Naive thymus-derived CD4-positive, alpha-beta T cell (primary cell): ENCODE results near the gene CELA1. TPM values are rescaled to one million over a fixed set of nuclear protein-coding genes. Genes with fewer than 3 reads are reported as not detected.
"Not testable (repeated sequence)": the region's sequence is repeated elsewhere in the genome, so short reads cannot be mapped to it uniquely, and the experiment has no call there.

ENCODE experiments used
- ATAC-seq: fragments of 150-1000 bp; cut with Tn5 transposase; 2 replicates; pipeline ENCODE4 v1.10.0; 2021; ENCODE audit warnings: mild to moderate bottlenecking, moderate library complexity
- CTCF ChIA-PET: fragments of 350-600 bp; sonication (Branson Sonifier 250); formaldehyde crosslinking; loops from one replicate; lab custom pipeline; 2021; ENCODE audit warnings: antibody characterized with exemption; lab: Charles Lee
- POLR2A ChIA-PET: fragments of 350-600 bp; sonication (Branson Sonifier 250); formaldehyde crosslinking; loops from one replicate; lab custom pipeline; 2021; ENCODE audit warnings: antibody characterized with exemption, inconsistent platforms; lab: Charles Lee
- DNase-seq, 9 donors: peaks; one replicate each; pipeline versions ENCODE4 v3.0.0 to v3.0.0-alpha.2; 2020 to 2022; ENCODE audit warnings: mixed read lengths in 1 of 9
- H3K27ac ChIP-seq: one replicate; pipeline ENCODE4 v1.7.0; 2013; ENCODE audit warnings: mild to moderate bottlenecking, low read depth, low read length, moderate library complexity
- H3K27me3 ChIP-seq, 2 donors: one replicate each; pipeline ENCODE4 v1.7.0; 2013; ENCODE audit warnings: low read length in 2 of 2, mild to moderate bottlenecking in 2 of 2, moderate library complexity in 2 of 2; ENCODE audit not compliant: control insufficient read depth in 2 of 2, insufficient read depth in 2 of 2
- H3K36me3 ChIP-seq, 3 experiments: 1 replicate in 2 of 3; 2 replicates in 1 of 3; pipeline ENCODE4 v1.7.0; 2013; ENCODE audit warnings: low read length in 3 of 3, mild to moderate bottlenecking in 3 of 3, moderate library complexity in 1 of 3; ENCODE audit not compliant: insufficient read depth in 3 of 3, control insufficient read depth in 2 of 3
- H3K4me1 ChIP-seq, 2 donors: one replicate each; pipeline ENCODE4 v1.7.0; 2013; ENCODE audit warnings: low read length in 2 of 2, mild to moderate bottlenecking in 2 of 2, moderate library complexity in 1 of 2; ENCODE audit not compliant: control insufficient read depth in 2 of 2, insufficient read depth in 2 of 2
- H3K4me3 ChIP-seq: 2 replicates; pipeline ENCODE4 v1.7.0; 2013; ENCODE audit warnings: mild to moderate bottlenecking, low read length
- H3K9me3 ChIP-seq, 3 experiments: 1 replicate in 2 of 3; 2 replicates in 1 of 3; pipeline ENCODE4 v1.7.0; 2013; ENCODE audit warnings: low read length in 3 of 3; ENCODE audit not compliant: control insufficient read depth in 2 of 3
- H3K27ac Mint-ChIP-seq, 9 donors: one replicate each; pipeline ENCODE4 v1.8.0; 2020 to 2022; ENCODE audit warnings: mixed read lengths in 9 of 9, mild to moderate bottlenecking in 8 of 9, moderate library complexity in 5 of 9, inconsistent platforms in 2 of 9
- H3K27me3 Mint-ChIP-seq, 5 donors: one replicate each; pipeline ENCODE4 v1.8.0; 2021 to 2022; ENCODE audit warnings: mixed read lengths in 5 of 5, mild to moderate bottlenecking in 1 of 5
- H3K36me3 Mint-ChIP-seq, 5 donors: one replicate each; pipeline ENCODE4 v1.8.0; 2020 to 2022; ENCODE audit warnings: mixed read lengths in 5 of 5, mild to moderate bottlenecking in 3 of 5, inconsistent platforms in 1 of 5
- H3K4me1 Mint-ChIP-seq, 7 donors: one replicate each; pipeline ENCODE4 v1.8.0; 2020 to 2022; ENCODE audit warnings: mixed read lengths in 7 of 7, mild to moderate bottlenecking in 3 of 7, inconsistent platforms in 1 of 7
- H3K4me3 Mint-ChIP-seq, 10 donors: one replicate each; pipeline ENCODE4 v1.8.0; 2020 to 2022; ENCODE audit warnings: mild to moderate bottlenecking in 10 of 10, mixed read lengths in 10 of 10, moderate library complexity in 6 of 10, inconsistent platforms in 2 of 10
- H3K9me3 Mint-ChIP-seq, 11 donors: one replicate each; pipeline ENCODE4 v1.8.0; 2020 to 2022; ENCODE audit warnings: mixed read lengths in 11 of 11, mild to moderate bottlenecking in 4 of 11, inconsistent platforms in 1 of 11, moderate library complexity in 1 of 11
- intact Hi-C, 2 donors: fragments of 100-400 bp; cut with micrococcal nuclease; formaldehyde crosslinking; loops; one replicate each; pipeline ENCODE4 v1.15.1; 2023
- polyA plus RNA-seq, 2 donors: library from polyadenylated mRNA; unstranded; fragments of 300-500 nt; fragmentation: Illumina TruSeq; gene quantifications; one replicate each; pipeline ENCODE4 v1.2.3, GENCODE V29; 2021
- total RNA-seq, 6 experiments: library from RNA in 5 of 6; stranded (reverse) in 5 of 6; gene quantifications; 1 replicate in 5 of 6; 2 replicates in 1 of 6; pipeline ENCODE4 v1.2.3 and lab custom pipeline; 2021 to 2026

The CELA1 gene
- total and polyA plus RNA-seq, 7 experiments from 2014 or later, result 1.1 to 9.2 (median 1.8) TPM; not detected in 1

DNA sequence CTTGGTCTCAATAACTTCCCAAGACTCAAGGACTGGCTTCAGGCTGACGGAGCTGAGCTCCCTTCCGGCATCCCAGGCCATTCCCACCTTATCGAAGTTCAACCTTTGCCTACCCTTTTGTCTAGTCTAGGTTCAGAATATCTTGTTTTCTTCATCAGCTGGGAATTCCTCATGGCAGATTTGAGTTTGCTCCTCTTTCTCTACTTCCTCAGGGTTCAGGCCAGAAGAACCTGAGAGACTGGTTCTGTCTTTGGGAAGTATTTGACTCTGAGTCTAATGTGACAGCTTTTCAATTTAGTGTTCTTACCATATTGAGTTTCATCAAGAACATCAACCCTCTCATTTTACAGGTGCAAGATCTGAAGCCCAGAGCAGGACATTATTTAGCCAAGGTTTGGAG lies 24.6 kb downstream of the CELA1 start:
- peak overlapping the region; percentile 58 for H3K4me3 ChIP-seq
- intact Hi-C loops, result loop anchor here (5.0 kb wide), 7 partner anchors 55 to 560 kb away; partner anchors contain the start of genes ATF1 (in 1 of the 2), CSRNP2 (in 1 of the 2), GALNT6 (in 1 of the 2) and LETMD1 (in 1 of the 2)
- H3K9me3 ChIP-seq, result no peaks in the 10 kb centered on the region
- Mint-ChIP-seq H3K4me3 (peak overlapping the region; percentile 69 to 99 (median 94)), H3K36me3 (peaks cover 12 to 45% (median 36%) of the 10 kb centered on the region in 5 donors), H3K27ac (peak overlapping the region; percentile 89 to 99 (median 96)), H3K4me1 (peaks cover 59 to 90% (median 77%) of the 10 kb centered on the region in 7 donors), H3K9me3 (no peaks in the 10 kb centered on the region), H3K27me3 (no peaks in the 10 kb centered on the region)
- ChIA-PET POLR2A (interaction anchor here (1.0 to 23.8 kb wide), 11 partner anchors 9 to 105 kb away, joined by 4 to 320 read pairs (median 8); partner anchors contain the start of genes DAZAP2, POU6F1 and SMAGP), CTCF (interaction anchor here (0.6 to 7.3 kb wide), 6 partner anchors 8 to 290 kb away, joined by 3 to 88 read pairs (median 4); no protein-coding TSS in a partner anchor)
- no peaks in the 10 kb centered on the region for H3K36me3 ChIP-seq
- no peaks in the 10 kb centered on the region for H3K27me3 ChIP-seq
- ATAC-seq, result no peak
- peaks cover 61 to 67% of the 10 kb centered on the region in 2 donors for H3K4me1 ChIP-seq
- peak overlapping the region; percentile 95 for H3K27ac ChIP-seq
- no peak for DNase-seq

DNA sequence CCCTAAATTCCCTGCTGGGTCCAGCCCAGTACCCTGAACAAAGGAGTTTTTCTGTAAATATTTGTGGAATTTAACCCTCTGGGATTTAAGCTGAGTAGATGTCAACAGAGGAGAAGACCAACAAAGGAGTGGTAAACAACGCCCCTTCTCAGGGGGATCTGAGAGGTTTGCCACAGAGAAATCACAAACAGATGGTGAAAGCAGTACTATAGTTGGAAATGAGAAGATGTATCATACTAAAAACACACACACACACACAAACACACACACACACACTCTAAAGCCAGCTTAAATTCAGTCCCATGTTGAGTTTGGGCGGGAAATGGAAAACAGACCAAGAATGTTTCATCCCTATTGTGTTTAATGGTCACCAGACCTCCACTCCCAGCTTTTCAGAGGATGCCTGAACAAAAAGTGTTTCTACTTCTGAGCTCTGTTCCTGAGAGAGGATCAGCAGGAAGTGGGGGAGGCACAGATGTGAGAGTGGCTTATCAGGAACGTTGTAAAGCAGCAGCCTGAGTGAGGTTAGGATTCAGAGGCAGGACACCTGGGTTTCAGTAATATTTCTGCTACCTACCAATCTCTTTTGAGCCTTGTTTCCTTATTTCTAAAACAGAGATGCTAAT lies 25.7 kb downstream of the CELA1 start:
- CTCF ChIA-PET, result interaction anchor here (0.6 to 7.3 kb wide), 7 partner anchors 9 to 20 kb away, joined by 3 to 88 read pairs (median 5); no protein-coding TSS in a partner anchor
- no peak for ATAC-seq

GRCh38 chr12:51320311-51320694 lies 26.2 kb downstream of the CELA1 start:
- Histone ChIP-seq H3K4me3 (no peak overlapping the region), H3K9me3 (no peaks in the 10 kb centered on the region), H3K4me1 (peaks cover 63 to 65% of the 10 kb centered on the region in 2 donors), H3K27ac (peak overlapping the region; percentile 95), H3K27me3 (no peaks in the 10 kb centered on the region), H3K36me3 (peaks cover 0 to 6% (median 5%) of the 10 kb centered on the region in 3 experiments)
- Mint-ChIP-seq H3K4me3 (peak overlapping the region; percentile 69 to 99 (median 94)), H3K36me3 (peaks cover 12 to 54% (median 43%) of the 10 kb centered on the region in 5 donors), H3K27me3 (no peaks in the 10 kb centered on the region), H3K4me1 (peaks cover 51 to 90% (median 74%) of the 10 kb centered on the region in 7 donors), H3K27ac (peak overlapping the region; percentile 89 to 99 (median 96)), H3K9me3 (no peaks in the 10 kb centered on the region)
- intact Hi-C loops, result loop anchor here (5.0 kb wide), 7 partner anchors 53 to 558 kb away; partner anchors contain the start of genes ATF1 (in 1 of the 2), CSRNP2 (in 1 of the 2), GALNT6 (in 1 of the 2) and LETMD1 (in 1 of the 2)
- DNase-seq (no peak), ATAC-seq (no peak)
- POLR2A ChIA-PET, result interaction anchor here (0.6 to 23.8 kb wide), 13 partner anchors 7 to 556 kb away, joined by 3 to 320 read pairs (median 5); partner anchors contain the start of genes ATF1, DAZAP2 and SMAGP
- CTCF ChIA-PET, result interaction anchor here (0.6 to 7.3 kb wide), 5 partner anchors 10 to 20 kb away, joined by 3 to 88 read pairs (median 5); no protein-coding TSS in a partner anchor

More for the DNA sequence above, 25.7 kb downstream of the CELA1 start:
- H3K27me3 ChIP-seq, result no peaks in the 10 kb centered on the region
- Mint-ChIP-seq H3K27me3 (no peaks in the 10 kb centered on the region), H3K36me3 (peaks cover 12 to 50% (median 43%) of the 10 kb centered on the region in 5 donors), H3K4me3 (peak overlapping the region; percentile 69 to 99 (median 94)), H3K27ac (peak overlapping the region; percentile 89 to 99 (median 96)), H3K9me3 (no peaks in the 10 kb centered on the region), H3K4me1 (peaks cover 56 to 90% (median 72%) of the 10 kb centered on the region in 7 donors)
- no peaks in the 10 kb centered on the region for H3K9me3 ChIP-seq
- peak overlapping the region; percentile 95 for H3K27ac ChIP-seq
- POLR2A ChIA-PET, result interaction anchor here (0.6 to 23.8 kb wide), 13 partner anchors 8 to 104 kb away, joined by 3 to 320 read pairs (median 5); partner anchors contain the start of genes DAZAP2 and SMAGP
- intact Hi-C loops, result loop anchor here (5.0 kb wide), 7 partner anchors 54 to 559 kb away; partner anchors contain the start of genes ATF1 (in 1 of the 2), CSRNP2 (in 1 of the 2), GALNT6 (in 1 of the 2) and LETMD1 (in 1 of the 2)
- H3K4me3 ChIP-seq, result peak overlapping the region; percentile 58
- H3K36me3 ChIP-seq, result peaks cover 0 to 2% (median 1%) of the 10 kb centered on the region in 3 experiments
- peaks cover 58 to 65% of the 10 kb centered on the region in 2 donors for H3K4me1 ChIP-seq
- DNase-seq, result peak in 3 of 9 donors; percentile 20 to 34 (median 21)

DNA sequence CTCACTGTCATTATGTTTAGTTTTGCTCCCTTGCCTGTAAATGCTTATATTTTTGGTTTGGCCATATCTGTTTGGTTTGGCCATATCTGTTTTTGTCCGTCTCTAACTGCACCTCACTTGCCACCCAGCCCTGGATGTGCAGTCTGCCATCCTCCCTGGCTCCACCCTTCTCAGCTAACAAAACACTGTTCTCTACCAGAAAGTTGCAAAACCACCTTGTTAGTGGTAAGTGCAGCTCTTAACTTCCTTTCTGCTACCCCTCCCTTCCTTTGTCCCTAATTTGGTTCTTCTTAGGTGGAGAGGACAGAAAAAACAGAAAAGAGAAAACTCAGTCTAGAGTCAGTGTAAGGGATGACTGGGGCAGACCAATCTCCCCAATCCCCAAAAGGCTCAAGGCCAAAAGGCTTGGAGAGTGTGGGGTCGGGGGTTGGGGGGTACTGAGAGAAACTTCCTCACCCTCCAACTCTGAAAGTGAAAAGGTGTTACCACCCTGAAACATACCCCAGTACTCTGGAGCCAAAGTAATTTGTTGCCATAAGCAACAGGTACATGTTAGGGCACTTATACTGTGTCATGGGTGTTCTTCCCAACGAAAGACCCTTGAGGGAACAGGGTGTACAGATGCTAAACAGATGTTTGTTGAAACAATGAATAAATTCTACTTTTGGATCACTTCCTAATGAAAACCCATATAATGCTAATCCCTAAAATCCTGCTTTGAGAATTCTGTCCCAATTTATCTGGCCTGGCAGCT lies 27.5 kb downstream of the CELA1 start:
- Histone ChIP-seq H3K27me3 (no peaks in the 10 kb centered on the region), H3K36me3 (peaks cover 0 to 6% (median 5%) of the 10 kb centered on the region in 3 experiments), H3K4me3 (peak overlapping the region; percentile 52), H3K9me3 (no peaks in the 10 kb centered on the region), H3K27ac (peak overlapping the region; percentile 95), H3K4me1 (peaks cover 57 to 69% of the 10 kb centered on the region in 2 donors)
- ChIA-PET CTCF (interaction anchor here (0.6 to 7.3 kb wide), 9 partner anchors 9 to 109 kb away, joined by 3 to 88 read pairs (median 3); partner anchors contain the start of gene POU6F1), POLR2A (interaction anchor here (0.7 to 23.8 kb wide), 20 partner anchors 8 to 556 kb away, joined by 3 to 320 read pairs (median 4); partner anchors contain the start of genes ATF1, DAZAP2, POU6F1 and SLC11A2)
- no peaks in the 10 kb centered on the region for H3K27me3 Mint-ChIP-seq
- intact Hi-C loops, result loop anchor here (1.0 to 5.0 kb wide), 6 partner anchors 10 to 292 kb away; partner anchors contain the start of gene SLC11A2 (in 1 of the 2)
- peaks cover 50 to 89% (median 65%) of the 10 kb centered on the region in 7 donors for H3K4me1 Mint-ChIP-seq
- H3K4me3 Mint-ChIP-seq, result peak overlapping the region; percentile 69 to 99 (median 86)
- H3K27ac Mint-ChIP-seq, result peak overlapping the region; percentile 89 to 99 (median 96)
- no peaks in the 10 kb centered on the region for H3K9me3 Mint-ChIP-seq
- DNase-seq (peak in 7 of 9 donors; percentile 64 to 80 (median 74)), ATAC-seq (peak; percentile 90)
- peaks cover 12 to 53% (median 43%) of the 10 kb centered on the region in 5 donors for H3K36me3 Mint-ChIP-seq

- peaks cover 52 to 89% (median 69%) of the 10 kb centered on the region in 7 donors for H3K4me1 Mint-ChIP-seq
- not testable (repeated sequence) for H3K27me3 Mint-ChIP-seq, H3K27me3 ChIP-seq, H3K9me3 Mint-ChIP-seq, H3K9me3 ChIP-seq, DNase-seq, ATAC-seq
- POLR2A ChIA-PET, result interaction anchor here (0.7 to 23.8 kb wide), 19 partner anchors 8 to 555 kb away, joined by 3 to 320 read pairs (median 4); partner anchors contain the start of genes DAZAP2, POU6F1, SLC11A2 and SMAGP
- H3K4me3 ChIP-seq, result peak overlapping the region; percentile 52
- peak overlapping the region; percentile 89 to 99 (median 96) for H3K27ac Mint-ChIP-seq
- CTCF ChIA-PET, result interaction anchor here (0.6 to 7.3 kb wide), 10 partner anchors 9 to 100 kb away, joined by 3 to 88 read pairs (median 4); partner anchors contain the start of genes POU6F1 and SMAGP
- H3K36me3 ChIP-seq, result peaks cover 0 to 11% (median 5%) of the 10 kb centered on the region in 3 experiments
- H3K27ac ChIP-seq, result peak overlapping the region; percentile 95
- H3K4me3 Mint-ChIP-seq, result peak overlapping the region; percentile 69 to 99 (median 86)
- peaks cover 12 to 53% (median 43%) of the 10 kb centered on the region in 5 donors for H3K36me3 Mint-ChIP-seq
- intact Hi-C loops, result loop anchor here in 1 of 2 donors (2.0 to 5.0 kb wide), 2 partner anchors 51 to 291 kb away; partner anchors contain the start of gene SLC11A2
- peaks cover 57 to 75% of the 10 kb centered on the region in 2 donors for H3K4me1 ChIP-seq
Measured at GRCh38 chr12:51318057-51318806, 28.2 kb downstream of the CELA1 start.
